H9 (cell line): Measurements from ENCODE around the gene SKAP1. TPM values are rescaled to one million over a fixed set of nuclear protein-coding genes. Genes with fewer than 3 reads are reported as not detected.

Experiments
- DNase-seq: peaks from one replicate; pipeline ENCODE4 v3.0.0-alpha.2; 2017
- H2AFZ ChIP-seq: one replicate; pipeline ENCODE4 v1.6.1; 2013; ENCODE audit warnings: mild to moderate bottlenecking, low read length, control low read depth, moderate library complexity
- H2AK5ac ChIP-seq: 2 replicates; pipeline ENCODE4 v1.6.1; 2013; ENCODE audit warnings: low read length, control low read depth, mixed read lengths; ENCODE audit not compliant: insufficient read length
- H2BK120ac ChIP-seq: one replicate; pipeline ENCODE4 v1.6.1; 2013; ENCODE audit warnings: low read depth, mild to moderate bottlenecking, low read length, control low read depth, inconsistent platforms; ENCODE audit not compliant: poor library complexity, severe bottlenecking
- H2BK12ac ChIP-seq: 2 replicates; pipeline ENCODE4 v1.6.1; 2013; ENCODE audit warnings: low read length, control low read depth, mixed read lengths, low read depth; ENCODE audit not compliant: insufficient read length
- H2BK15ac ChIP-seq: 2 replicates; pipeline ENCODE4 v1.6.1; 2013; ENCODE audit warnings: low read depth, low read length, control low read depth
- H2BK20ac ChIP-seq: one replicate; pipeline ENCODE4 v1.6.1; 2013; ENCODE audit warnings: low read depth, mild to moderate bottlenecking, low read length, control low read depth, inconsistent platforms; ENCODE audit not compliant: poor library complexity, severe bottlenecking
- H2BK5ac ChIP-seq: 2 replicates; pipeline ENCODE4 v1.6.1; 2013; ENCODE audit warnings: low read length, control low read depth, mixed read lengths; ENCODE audit not compliant: insufficient read length
- H3K14ac ChIP-seq: 2 replicates; pipeline ENCODE4 v1.6.1; 2013; ENCODE audit warnings: low read length, control low read depth; ENCODE audit not compliant: insufficient read depth
- H3K18ac ChIP-seq: 2 replicates; pipeline ENCODE4 v1.6.1; 2013; ENCODE audit warnings: low read depth, mild to moderate bottlenecking, mixed read lengths, low read length, control low read depth; ENCODE audit not compliant: insufficient read length
- H3K23ac ChIP-seq: 2 replicates; pipeline ENCODE4 v1.6.1; 2013; ENCODE audit warnings: low read length, control low read depth, mixed read lengths, low read depth; ENCODE audit not compliant: insufficient read length
- H3K23me2 ChIP-seq: 2 replicates; pipeline ENCODE4 v1.6.1; 2013; ENCODE audit warnings: low read depth, mild to moderate bottlenecking, mixed read lengths, low read length, control low read depth; ENCODE audit not compliant: insufficient read length, poor library complexity, severe bottlenecking
- H3K27ac ChIP-seq: 2 replicates; pipeline ENCODE4 v1.5.1; 2013; ENCODE audit warnings: low read length, control low read depth, mixed read lengths, low read depth; ENCODE audit not compliant: insufficient read length
- H3K27me3 ChIP-seq: 2 replicates; pipeline ENCODE4 v1.6.1; 2013; ENCODE audit warnings: low read length, control low read depth, inconsistent platforms; ENCODE audit not compliant: insufficient read depth
- H3K4ac ChIP-seq: 2 replicates; pipeline ENCODE4 v1.6.1; 2013; ENCODE audit warnings: low read depth, mild to moderate bottlenecking, control low read depth, inconsistent platforms, low read length, moderate library complexity
- H3K4me1 ChIP-seq: 2 replicates; pipeline ENCODE4 v1.6.1; 2013; ENCODE audit warnings: low read length, control low read depth, inconsistent platforms; ENCODE audit not compliant: insufficient read depth
- H3K4me2 ChIP-seq: 2 replicates; pipeline ENCODE4 v1.6.1; 2013; ENCODE audit warnings: low read length, control low read depth, mixed read lengths; ENCODE audit not compliant: insufficient read length, insufficient read depth
- H3K56ac ChIP-seq: 2 replicates; pipeline ENCODE4 v1.6.1; 2013; ENCODE audit warnings: low read depth, mild to moderate bottlenecking, mixed read lengths, low read length, control low read depth; ENCODE audit not compliant: insufficient read length
- H3K79me1 ChIP-seq: 2 replicates; pipeline ENCODE4 v1.6.1; 2013; ENCODE audit warnings: low read depth, mild to moderate bottlenecking, moderate library complexity, low read length, control low read depth, inconsistent platforms; ENCODE audit not compliant: insufficient read depth, poor library complexity, severe bottlenecking
- H3K79me2 ChIP-seq: 2 replicates; pipeline ENCODE4 v1.6.1; 2013; ENCODE audit warnings: low read length, control low read depth, inconsistent platforms; ENCODE audit not compliant: insufficient read depth
- H3K9ac ChIP-seq: 2 replicates; pipeline ENCODE4 v1.6.1; 2013; ENCODE audit warnings: low read length, control low read depth, mixed read lengths; ENCODE audit not compliant: insufficient read length; ENCODE audit errors: extremely low read depth
- H3K9me3 ChIP-seq: one replicate; pipeline ENCODE4 v1.6.1; 2013; ENCODE audit warnings: low read depth, low read length, inconsistent platforms; ENCODE audit not compliant: control insufficient read depth
- H3T11ph ChIP-seq: one replicate; pipeline ENCODE4 v1.6.1; 2013; ENCODE audit warnings: mild to moderate bottlenecking, low read length, control low read depth, inconsistent platforms
- H4K20me1 ChIP-seq: one replicate; pipeline ENCODE4 v1.6.1; 2013; ENCODE audit not compliant: control insufficient read depth, insufficient read length, insufficient read depth
- H4K5ac ChIP-seq: 2 replicates; pipeline ENCODE4 v1.6.1; 2013; ENCODE audit warnings: low read depth, mild to moderate bottlenecking, mixed read lengths, low read length, control low read depth; ENCODE audit not compliant: insufficient read length
- H4K8ac ChIP-seq: replicated peaks from 2 replicates; pipeline ENCODE4 v1.6.1; 2013; ENCODE audit warnings: low read length, control low read depth, mixed read lengths, low read depth; ENCODE audit not compliant: insufficient read length
- H4K91ac ChIP-seq: 2 replicates; pipeline ENCODE4 v1.6.1; 2013; ENCODE audit warnings: low read depth, mild to moderate bottlenecking, moderate library complexity, mixed read lengths, low read length, control low read depth; ENCODE audit not compliant: insufficient read length
- H3K27ac Mint-ChIP-seq, 3 experiments: 2 replicates in 2 of 3; 3 replicates in 1 of 3; pipeline ENCODE4 v1.8.0; 2020 to 2021; ENCODE audit warnings: mixed read lengths in 3 of 3, mild to moderate bottlenecking in 1 of 3, moderate library complexity in 1 of 3
- H3K27me3 Mint-ChIP-seq: 2 replicates; pipeline ENCODE4 v1.8.0; 2021; ENCODE audit warnings: low read depth, mild to moderate bottlenecking, moderate library complexity, mixed read lengths
- H3K36me3 Mint-ChIP-seq, 3 experiments: 2 replicates in 2 of 3; 3 replicates in 1 of 3; pipeline ENCODE4 v1.8.0; 2020 to 2021; ENCODE audit warnings: low read depth in 3 of 3, mixed read lengths in 3 of 3; ENCODE audit not compliant: insufficient read depth in 1 of 3
- H3K4me1 Mint-ChIP-seq, 2 experiments: 2 replicates each; pipeline ENCODE4 v1.8.0; 2020; ENCODE audit warnings: mixed read lengths in 2 of 2
- H3K4me3 Mint-ChIP-seq, 2 experiments: 2 replicates in 1 of 2; 3 replicates in 1 of 2; pipeline ENCODE4 v1.8.0; 2020 to 2021; ENCODE audit warnings: mild to moderate bottlenecking in 2 of 2, mixed read lengths in 2 of 2, moderate library complexity in 1 of 2
- H3K9me3 Mint-ChIP-seq, 2 experiments: 2 replicates in 1 of 2; 3 replicates in 1 of 2; pipeline ENCODE4 v1.8.0; 2020; ENCODE audit warnings: mild to moderate bottlenecking in 2 of 2, mixed read lengths in 2 of 2, moderate library complexity in 1 of 2
- CTCF ChIP-seq: fragments of 200-600 bp; sonication (generic); conservative IDR thresholded peaks from 3 replicates; pipeline ENCODE4 v1.8.0; 2021; ENCODE audit warnings: antibody characterized with exemption, mild to moderate bottlenecking
- WGBS: extraction: QIAGEN DNeasy Blood & Tissue Kit; methylation state at CpG from one replicate; pipeline ENCODE4 v1.1.7; 2013; ENCODE audit warnings: missing lambda C conversion rate, low lambda C conversion rate, mixed read lengths; ENCODE audit not compliant: insufficient read length; ENCODE audit errors: extremely low coverage; 5-methylcytosine and 5-hydroxymethylcytosine counted together
- total RNA-seq: library from RNA; stranded (reverse); gene quantifications from 2 replicates; pipeline ENCODE4 v1.2.1, GENCODE V29; 2021

SKAP1 gene
- total RNA-seq, 1 experiment from 2014 or later, result not detected

GRCh38 chr17:48443712-48444111, 13.7 kb upstream of the SKAP1 start:
- H3K79me1 ChIP-seq, result no peaks in the 10 kb centered on the region
- no peaks in the 10 kb centered on the region for H3K79me2 ChIP-seq
- Mint-ChIP-seq H3K4me1 (peaks cover 0 to 3% of the 10 kb centered on the region in 2 experiments; a peak in 2 of 4 replicates), H3K9me3 (no peaks in the 10 kb centered on the region), H3K4me3 (no peak overlapping the region), H3K27ac (no peak overlapping the region), H3K27me3 (peaks cover 62% of the 10 kb centered on the region), H3K36me3 (no peaks in the 10 kb centered on the region)
- H4K91ac ChIP-seq, result no peak overlapping the region
- no peak overlapping the region for H2BK12ac ChIP-seq
- no peak overlapping the region for H2BK120ac ChIP-seq
- H4K8ac ChIP-seq, result no peak overlapping the region
- H3K14ac ChIP-seq, result no peak overlapping the region
- no peak for TF ChIP-seq CTCF
- no peak overlapping the region for H3K56ac ChIP-seq
- H3K23ac ChIP-seq, result no peak overlapping the region
- H2BK20ac ChIP-seq, result no peak overlapping the region
- H2AFZ ChIP-seq, result no peak overlapping the region
- WGBS, result 100% methylated on average over 1 of the region's 5 CpGs
- H4K20me1 ChIP-seq, result no peaks in the 10 kb centered on the region
- H2AK5ac ChIP-seq, result no peak overlapping the region
- no peak overlapping the region for H3K4me2 ChIP-seq
- H3K9ac ChIP-seq, result no peak overlapping the region
- no peaks in the 10 kb centered on the region for H3K23me2 ChIP-seq
- H3K9me3 ChIP-seq, result no peaks in the 10 kb centered on the region
- H2BK15ac ChIP-seq, result no peak overlapping the region
- H2BK5ac ChIP-seq, result no peak overlapping the region
- no peaks in the 10 kb centered on the region for H3K4me1 ChIP-seq
- no peaks in the 10 kb centered on the region for H3K27me3 ChIP-seq
- H4K5ac ChIP-seq, result no peak overlapping the region
- H3K27ac ChIP-seq, result no peak overlapping the region
- no peak overlapping the region for H3K4ac ChIP-seq
- no peak overlapping the region for H3T11ph ChIP-seq
- no peak for DNase-seq
- H3K18ac ChIP-seq, result no peak overlapping the region
